Common myeloid progenitor, CD34-positive (primary cell): ENCODE data around the gene PRKN.
A peak's percentile ranks its signal among the peaks of the same experiment; 100 is the strongest.

ENCODE experiments used
- CTCF ChIA-PET: fragments of 350-600 bp; sonication (Branson Sonifier 250); formaldehyde crosslinking; loops from one replicate; lab custom pipeline; 2021; ENCODE audit warnings: antibody characterized with exemption; lab: Charles Lee
- POLR2A ChIA-PET: fragments of 350-600 bp; sonication (Branson Sonifier 250); formaldehyde crosslinking; loops from one replicate; lab custom pipeline; 2021; ENCODE audit warnings: antibody characterized with exemption; lab: Charles Lee
- DNase-seq, 3 donors: peaks; one replicate each; pipeline versions ENCODE4 v3.0.0 to v3.0.0-alpha.2; 2013
- H3K27ac ChIP-seq, 2 experiments: 1 replicate in 1 of 2; 2 replicates in 1 of 2; pipeline ENCODE4 v1.7.0; 2013; ENCODE audit warnings: inconsistent platforms in 2 of 2, low read length in 2 of 2, mild to moderate bottlenecking in 2 of 2, low read depth in 1 of 2, moderate library complexity in 1 of 2; ENCODE audit not compliant: severe bottlenecking in 2 of 2, insufficient read depth in 1 of 2, poor library complexity in 1 of 2
- H3K27me3 ChIP-seq, 5 experiments: replicated peaks in 2 of 5; 1 replicate in 3 of 5; 2 replicates in 2 of 5; pipeline versions ENCODE4 v1.6.1 to v1.7.0; 2013; ENCODE audit warnings: low read length in 4 of 5, mild to moderate bottlenecking in 2 of 5, moderate library complexity in 2 of 5, inconsistent platforms in 1 of 5; ENCODE audit not compliant: insufficient read depth in 5 of 5, control insufficient read depth in 4 of 5
- H3K36me3 ChIP-seq, 4 experiments: 1 replicate in 2 of 4; 2 replicates in 2 of 4; pipeline versions ENCODE4 v1.6.1 to v1.7.0; 2013; ENCODE audit warnings: low read length in 3 of 4, control low read depth in 1 of 4, mild to moderate bottlenecking in 1 of 4; ENCODE audit not compliant: control insufficient read depth in 4 of 4, insufficient read depth in 4 of 4
- H3K4me1 ChIP-seq, 4 experiments: 1 replicate in 3 of 4; 2 replicates in 1 of 4; pipeline versions ENCODE4 v1.6.1 to v1.7.1; 2013; ENCODE audit warnings: low read length in 3 of 4, mild to moderate bottlenecking in 3 of 4, control low read depth in 1 of 4, inconsistent platforms in 1 of 4, moderate library complexity in 1 of 4; ENCODE audit not compliant: control insufficient read depth in 4 of 4, insufficient read depth in 4 of 4; ENCODE audit errors: control extremely low read depth in 1 of 4
- H3K4me3 ChIP-seq, 7 experiments: 1 replicate in 4 of 7; 2 replicates in 3 of 7; pipeline versions ENCODE4 v1.5.1 to v1.7.0; 2013; ENCODE audit warnings: mild to moderate bottlenecking in 7 of 7, low read length in 6 of 7, moderate library complexity in 6 of 7, inconsistent platforms in 2 of 7, low read depth in 2 of 7, control low read depth in 1 of 7; ENCODE audit not compliant: insufficient read depth in 4 of 7, control insufficient read depth in 1 of 7; ENCODE audit errors: extremely low read depth in 1 of 7
- H3K9me3 ChIP-seq, 5 experiments: 1 replicate in 4 of 5; 2 replicates in 1 of 5; pipeline versions ENCODE4 v1.6.1 to v1.7.1; 2013; ENCODE audit warnings: low read length in 4 of 5, mild to moderate bottlenecking in 2 of 5, inconsistent platforms in 1 of 5, low read depth in 1 of 5, moderate library complexity in 1 of 5; ENCODE audit not compliant: control insufficient read depth in 4 of 5, insufficient read depth in 2 of 5; ENCODE audit errors: control extremely low read depth in 1 of 5
- WGBS: methylation state at CpG from one replicate; pipeline ENCODE4 v1.1.5; 2013; ENCODE audit not compliant: insufficient coverage; 5-methylcytosine and 5-hydroxymethylcytosine counted together

Gene PRKN

GRCh38 chr6:162467679-162468078 is 259.9 kb downstream of the PRKN start:
- POLR2A ChIA-PET, result no interaction called here
- CTCF ChIA-PET, result no interaction called here
- WGBS, result 99% methylated on average over 9 of the region's 9 CpGs
- Histone ChIP-seq H3K27me3 (no peaks in the 10 kb centered on the region), H3K36me3 (no peaks in the 10 kb centered on the region), H3K9me3 (no peaks in the 10 kb centered on the region), H3K4me3 (no peak overlapping the region), H3K4me1 (no peaks in the 10 kb centered on the region), H3K27ac (no peak overlapping the region)
- no peak for DNase-seq

GRCh38 chr6:162463576-162463975 is 264.0 kb downstream of the PRKN start:
- Histone ChIP-seq H3K27me3 (no peaks in the 10 kb centered on the region), H3K9me3 (no peaks in the 10 kb centered on the region), H3K36me3 (no peaks in the 10 kb centered on the region), H3K4me3 (no peak overlapping the region), H3K27ac (no peak overlapping the region), H3K4me1 (no peaks in the 10 kb centered on the region)
- CTCF ChIA-PET, result interaction anchor here (1.4 kb wide), 1 partner anchor 22 kb away, joined by 3 read pairs; no protein-coding TSS in a partner anchor
- 100% methylated on average over 1 of the region's 1 CpG for WGBS
- no peak for DNase-seq
- POLR2A ChIA-PET, result no interaction called here

DNA sequence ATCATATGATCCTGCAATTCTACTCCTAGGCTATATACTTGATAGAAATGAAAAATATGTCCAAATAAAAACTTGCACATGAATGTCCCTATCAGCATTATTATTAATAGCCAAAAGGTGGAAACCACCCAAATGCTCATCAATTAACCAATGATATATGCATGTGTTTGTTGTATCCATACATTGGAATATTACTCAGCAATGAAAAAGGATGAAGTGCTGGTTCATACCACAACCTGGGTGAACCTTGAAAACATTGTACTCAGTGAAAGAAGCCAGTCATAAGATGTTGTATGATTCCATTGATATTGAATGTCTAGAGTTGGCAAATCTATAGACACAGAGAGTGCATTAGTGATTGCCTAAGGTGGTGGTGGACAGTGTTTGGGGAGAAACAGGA is 267.6 kb downstream of the PRKN start:
- no peak overlapping the region for H3K4me3 ChIP-seq
- POLR2A ChIA-PET, result no interaction called here
- H3K36me3 ChIP-seq, result no peaks in the 10 kb centered on the region
- CTCF ChIA-PET, result no interaction called here
- H3K4me1 ChIP-seq, result no peaks in the 10 kb centered on the region
- H3K27me3 ChIP-seq, result no peaks in the 10 kb centered on the region
- no peak for DNase-seq
- no peak overlapping the region for H3K27ac ChIP-seq
- peaks cover 0 to 2% (median 0%) of the 10 kb centered on the region in 5 experiments for H3K9me3 ChIP-seq

GRCh38 chr6:162450358-162450757 is 277.2 kb downstream of the PRKN start:
- WGBS, result 89% methylated on average over 4 of the region's 9 CpGs

GRCh38 chr6:162448294-162448693 is 279.3 kb downstream of the PRKN start:
- H3K36me3 ChIP-seq, result no peaks in the 10 kb centered on the region
- peaks cover 0 to 2% (median 0%) of the 10 kb centered on the region in 5 experiments for H3K27me3 ChIP-seq
- H3K27ac ChIP-seq, result no peak overlapping the region
- H3K4me3 ChIP-seq, result no peak overlapping the region
- no peak for DNase-seq
- H3K4me1 ChIP-seq, result no peaks in the 10 kb centered on the region
- ChIA-PET CTCF (no interaction called here), POLR2A (interaction anchor here (0.6 kb wide), 1 partner anchor 17 kb away, joined by 4 read pairs; no protein-coding TSS in a partner anchor)
- no peaks in the 10 kb centered on the region for H3K9me3 ChIP-seq
- WGBS, result 80% methylated on average over 3 of the region's 3 CpGs

More at GRCh38 chr6:162450358-162450757, 277.2 kb downstream of the PRKN start:
- peaks cover 0 to 4% (median 0%) of the 10 kb centered on the region in 5 experiments for H3K9me3 ChIP-seq
- H3K4me1 ChIP-seq, result no peaks in the 10 kb centered on the region
- no peaks in the 10 kb centered on the region for H3K36me3 ChIP-seq
- DNase-seq, result no peak
- POLR2A ChIA-PET, result no interaction called here
- CTCF ChIA-PET, result no interaction called here
- H3K27ac ChIP-seq, result no peak overlapping the region
- H3K27me3 ChIP-seq, result peaks cover 0 to 2% (median 0%) of the 10 kb centered on the region in 5 experiments
- no peak overlapping the region for H3K4me3 ChIP-seq

DNA sequence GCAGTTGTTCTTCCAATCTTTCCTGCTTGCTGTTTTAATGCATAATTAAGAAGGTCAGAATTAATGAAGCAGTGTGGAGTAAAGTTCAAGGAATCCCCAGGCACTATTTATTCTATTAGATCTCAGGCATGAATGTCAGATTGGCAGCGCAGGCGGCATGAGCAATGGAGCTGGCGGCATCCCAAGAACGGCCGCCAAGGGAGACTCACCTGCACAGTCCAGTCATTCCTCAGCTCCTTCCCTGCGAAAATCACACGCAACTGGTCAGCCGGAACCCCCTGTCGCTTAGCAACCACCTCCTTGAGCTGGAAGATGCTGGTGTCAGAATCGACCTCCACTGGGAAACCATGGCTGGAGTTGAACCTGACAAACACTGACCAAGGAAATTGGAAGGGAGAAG is 284.5 kb downstream of the PRKN start:
- Histone ChIP-seq H3K4me3 (no peak overlapping the region), H3K27me3 (no peaks in the 10 kb centered on the region), H3K9me3 (peaks cover 0 to 10% (median 2%) of the 10 kb centered on the region in 5 experiments), H3K4me1 (no peaks in the 10 kb centered on the region), H3K36me3 (no peaks in the 10 kb centered on the region), H3K27ac (no peak overlapping the region)
- ChIA-PET CTCF (interaction anchor here (0.8 kb wide), 1 partner anchor 319 kb away, joined by 3 read pairs; no protein-coding TSS in a partner anchor), POLR2A (no interaction called here)
- no peak for DNase-seq
- whole genome bisulfite sequencing, result 91% methylated on average over 7 of the region's 10 CpGs

DNA sequence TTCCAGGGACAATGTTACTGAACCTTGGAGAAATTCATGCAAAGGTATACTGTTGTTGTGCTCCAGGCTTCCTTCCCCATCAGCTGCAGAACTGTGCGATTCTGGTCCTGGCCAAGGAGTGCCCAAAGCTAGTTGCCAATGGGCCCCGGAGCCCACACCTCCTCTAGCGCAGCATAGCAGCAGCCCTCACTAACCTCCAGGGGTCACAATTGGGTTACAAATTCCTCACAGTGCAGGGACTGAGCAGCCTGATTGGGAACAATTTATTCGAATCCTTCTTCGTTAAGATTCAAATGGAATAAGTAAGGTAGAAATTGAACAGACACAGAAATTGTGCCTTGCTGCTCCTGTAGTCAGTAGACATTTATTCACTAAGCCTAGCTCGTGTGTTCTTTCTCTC is 284.9 kb downstream of the PRKN start:
- ChIA-PET POLR2A (no interaction called here), CTCF (interaction anchor here (0.8 kb wide), 1 partner anchor 320 kb away, joined by 3 read pairs; no protein-coding TSS in a partner anchor)
- Histone ChIP-seq H3K9me3 (peaks cover 0 to 10% (median 2%) of the 10 kb centered on the region in 5 experiments), H3K4me1 (no peaks in the 10 kb centered on the region), H3K36me3 (no peaks in the 10 kb centered on the region), H3K4me3 (no peak overlapping the region), H3K27ac (no peak overlapping the region), H3K27me3 (no peaks in the 10 kb centered on the region)
- WGBS, result 100% methylated on average over 1 of the region's 6 CpGs
- peak; percentile 1 to 10 (median 2) for DNase-seq
